SK-N-SH (cell line): Measurements from ENCODE around the gene MADCAM1. TPM values are rescaled to one million over a fixed set of nuclear protein-coding genes. Genes with fewer than 3 reads are reported as not detected.

Experiments
- CTCF ChIA-PET: fragments of 300-600, 350-600 bp; formaldehyde crosslinking; extraction: SDS; loops from one replicate; lab custom pipeline; 2021; lab: Yijun Ruan, JAX
- POLR2A ChIA-PET: fragments of 350-600 bp; sonication (Branson Sonifier 250); formaldehyde crosslinking; extraction: SDS; loops from one replicate; lab custom pipeline; 2020; ENCODE audit warnings: antibody characterized with exemption, inconsistent platforms; lab: Yijun Ruan, JAX
- DNase-seq: peaks from one replicate; pipeline ENCODE4 v3.0.0; 2012
- H2AFZ ChIP-seq: fragments of 200-600 bp; sonication (generic); 2 replicates; pipeline ENCODE4 v1.8.1; 2016; ENCODE audit warnings: antibody characterized with exemption, mild to moderate bottlenecking, low read depth
- H3F3A ChIP-seq: fragments of 200-600 bp; sonication (generic); replicated peaks from 2 replicates; pipeline ENCODE3; 2016; ENCODE audit warnings: antibody characterized with exemption, mild to moderate bottlenecking; ENCODE audit not compliant: insufficient read depth
- H3K27ac ChIP-seq, 2 experiments: fragments of 200-500 bp in 1 of 2; fragments of 200-600 bp in 1 of 2; sonication (Bioruptor generic) in 1 of 2; sonication (generic), shearing (Covaris generic) in 1 of 2; 2 replicates each; pipeline versions ENCODE4 v1.5.1 to v1.6.1; 2014 to 2016; ENCODE audit warnings: low read depth in 2 of 2, inconsistent platforms in 1 of 2, low read length in 1 of 2, mild to moderate bottlenecking in 1 of 2, mixed read lengths in 1 of 2
- H3K27me3 ChIP-seq: fragments of 200-600 bp; sonication (generic), shearing (Covaris generic); 2 replicates; pipeline ENCODE4 v1.6.1; 2016; ENCODE audit warnings: mixed run types; ENCODE audit not compliant: insufficient read depth
- H3K36me3 ChIP-seq, 2 experiments: fragments of 200-500 bp in 1 of 2; fragments of 200-600 bp in 1 of 2; sonication (Bioruptor generic) in 1 of 2; sonication (generic) in 1 of 2; replicated peaks in 1 of 2; 2 replicates each; pipeline versions ENCODE3 to v1.5.1; 2014 to 2016; ENCODE audit warnings: low read length in 1 of 2, mild to moderate bottlenecking in 1 of 2; ENCODE audit not compliant: insufficient read depth in 2 of 2, control insufficient read depth in 1 of 2
- H3K4me1 ChIP-seq, 2 experiments: fragments of 200-500 bp in 1 of 2; fragments of 200-600 bp in 1 of 2; sonication (Bioruptor generic) in 1 of 2; sonication (generic), shearing (Covaris generic) in 1 of 2; 2 replicates each; pipeline versions ENCODE4 v1.5.1 to v1.6.1; 2014 to 2016; ENCODE audit warnings: low read depth in 1 of 2, low read length in 1 of 2, mixed run types in 1 of 2; ENCODE audit not compliant: insufficient read depth in 2 of 2, control insufficient read depth in 1 of 2
- H3K4me2 ChIP-seq: fragments of 200-600 bp; sonication (generic), shearing (Covaris generic); 2 replicates; pipeline ENCODE4 v1.6.1; 2017; ENCODE audit warnings: mixed run types
- H3K4me3 ChIP-seq, 2 experiments: fragments of 200-500 bp in 1 of 2; fragments of 200-600 bp in 1 of 2; sonication (Bioruptor generic) in 1 of 2; sonication (generic), shearing (Covaris generic) in 1 of 2; 2 replicates each; pipeline versions ENCODE4 v1.5.1 to v1.8.1; 2014 to 2016; ENCODE audit warnings: low read depth in 2 of 2, inconsistent platforms in 1 of 2, low read length in 1 of 2, mild to moderate bottlenecking in 1 of 2, mixed read lengths in 1 of 2, moderate library complexity in 1 of 2
- H3K79me2 ChIP-seq: fragments of 200-600 bp; sonication (generic); 2 replicates; pipeline ENCODE4 v1.8.1; 2017; ENCODE audit warnings: mild to moderate bottlenecking; ENCODE audit not compliant: insufficient read depth
- H3K9ac ChIP-seq: fragments of 200-600 bp; sonication (generic); 2 replicates; pipeline ENCODE4 v1.6.1; 2017; ENCODE audit warnings: mixed run types
- H3K9me2 ChIP-seq: fragments of 200-600 bp; sonication (generic); 2 replicates; pipeline ENCODE4 v1.6.1; 2017; ENCODE audit warnings: mixed run types
- H3K9me3 ChIP-seq: fragments of 200-600 bp; sonication (generic); 2 replicates; pipeline ENCODE4 v1.6.1; 2017; ENCODE audit warnings: mixed run types, mild to moderate bottlenecking, moderate library complexity
- H4K20me1 ChIP-seq: fragments of 200-600 bp; sonication (generic); 2 replicates; pipeline ENCODE4 v1.6.1; 2017; ENCODE audit warnings: mild to moderate bottlenecking, mixed run types; ENCODE audit not compliant: insufficient read depth
- ELF1 ChIP-seq: IDR thresholded peaks from 2 replicates; pipeline ENCODE4 v1.4.0; 2012
- EZH2phosphoT487 ChIP-seq: fragments of 200-600 bp; sonication (generic); IDR thresholded peaks from 2 replicates; pipeline ENCODE4 v1.6.1; 2017; ENCODE audit warnings: low read depth, mixed run types, mild to moderate bottlenecking, antibody characterized with exemption, moderate library complexity, borderline replicate concordance
- GABPA ChIP-seq: IDR thresholded peaks from 2 replicates; pipeline ENCODE4 v1.4.0; 2012; ENCODE audit warnings: low read depth, mild to moderate bottlenecking
- GATA2 ChIP-seq: sonication (generic); formaldehyde crosslinking; IDR thresholded peaks from 2 replicates; pipeline ENCODE4 v1.5.0; 2020; ENCODE audit warnings: mild to moderate bottlenecking, missing genetic modification reagents
- MEF2A ChIP-seq: IDR thresholded peaks from 2 replicates; pipeline ENCODE4 v1.4.0; 2012; ENCODE audit warnings: low read depth, borderline replicate concordance
- MXI1 ChIP-seq: IDR thresholded peaks from 2 replicates; pipeline ENCODE4 v1.6.1; 2012; ENCODE audit warnings: mild to moderate bottlenecking, low read depth, low read length, improper control_type of control experiment
- NFIC ChIP-seq: IDR thresholded peaks from 2 replicates; pipeline ENCODE4 v1.4.0; 2012; ENCODE audit warnings: borderline replicate concordance
- NRF1 ChIP-seq: IDR thresholded peaks from 2 replicates; pipeline ENCODE4 v1.6.1; 2012; ENCODE audit warnings: low read depth, mild to moderate bottlenecking, low read length
- POLR2AphosphoS5 ChIP-seq: IDR thresholded peaks from 2 replicates; pipeline ENCODE4 v1.6.1; 2012; ENCODE audit warnings: low read depth, low read length
- RCOR1 ChIP-seq: fragments of 150-350 bp; IDR thresholded peaks from 2 replicates; pipeline ENCODE4 v1.6.1; 2017; ENCODE audit warnings: antibody characterized with exemption, low read length
- SIN3A ChIP-seq: IDR thresholded peaks from 2 replicates; pipeline ENCODE4 v1.6.1; 2012; ENCODE audit warnings: low read depth, mild to moderate bottlenecking, low read length, moderate library complexity, borderline replicate concordance
- SMC3 ChIP-seq: IDR thresholded peaks from 2 replicates; pipeline ENCODE4 v1.6.1; 2012; ENCODE audit warnings: low read depth, low read length, improper control_type of control experiment
- TEAD4 ChIP-seq: IDR thresholded peaks from 2 replicates; pipeline ENCODE4 v1.4.0; 2012; ENCODE audit warnings: mild to moderate bottlenecking, borderline replicate concordance; ENCODE audit not compliant: insufficient read depth
- YY1 ChIP-seq: IDR thresholded peaks from 2 replicates; pipeline ENCODE4 v1.4.0; 2012; ENCODE audit warnings: low read depth, mild to moderate bottlenecking
- WGBS: methylation state at CpG from one replicate; pipeline ENCODE4 v1.1.6; 2017; ENCODE audit warnings: low lambda C conversion rate; 5-methylcytosine and 5-hydroxymethylcytosine counted together
- polyA plus RNA-seq, 3 experiments: library from polyadenylated mRNA; depleted of rRNA; stranded (reverse); fragments of >200 nt; gene quantifications; 2 replicates each; pipeline ENCODE4 v1.2.3, GENCODE V29; 2012
- TF ChIP-seq, protein P1 (sequence below): fragments of 200-600 bp; sonication (generic); IDR thresholded peaks from 2 replicates; pipeline ENCODE4 v1.6.1; 2017; ENCODE audit warnings: antibody characterized with exemption, mild to moderate bottlenecking, moderate library complexity
- TF ChIP-seq, protein P2 (sequence below): IDR thresholded peaks from 2 replicates; pipeline ENCODE4 v1.6.1; 2012; ENCODE audit warnings: mild to moderate bottlenecking, low read depth, low read length, moderate library complexity
- TF ChIP-seq, protein P3 (sequence below): fragments of 150-350 bp; IDR thresholded peaks from 2 replicates; pipeline ENCODE4 v1.6.1; 2016; ENCODE audit warnings: mild to moderate bottlenecking, low read depth, low read length

Gene MADCAM1
- polyA plus RNA-seq, 1 of the 3 experiments (the other 2 are of a cell fraction): 0.81 TPM

DNA sequence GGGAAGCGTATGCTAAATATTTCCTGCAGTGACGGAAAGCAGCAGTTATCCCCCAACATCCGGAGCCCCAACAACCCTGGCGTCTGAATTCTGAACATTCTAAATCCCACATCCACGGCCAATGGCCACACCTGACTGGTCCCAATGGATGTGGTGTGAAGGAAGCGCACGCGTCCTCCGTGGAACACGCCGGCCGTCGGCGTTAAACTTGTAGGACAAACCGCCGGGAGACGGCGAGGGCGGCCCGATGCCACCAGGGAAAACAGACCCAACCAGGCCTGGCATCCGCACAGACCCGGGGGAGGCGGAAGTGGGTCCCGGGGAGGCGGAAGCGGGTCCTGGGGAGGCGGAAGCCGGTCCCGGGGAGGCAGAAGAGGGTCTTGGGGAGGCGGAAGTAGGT, 38.6 kb upstream of the MADCAM1 start (continued):
- TF ChIP-seq, protein P1, sequence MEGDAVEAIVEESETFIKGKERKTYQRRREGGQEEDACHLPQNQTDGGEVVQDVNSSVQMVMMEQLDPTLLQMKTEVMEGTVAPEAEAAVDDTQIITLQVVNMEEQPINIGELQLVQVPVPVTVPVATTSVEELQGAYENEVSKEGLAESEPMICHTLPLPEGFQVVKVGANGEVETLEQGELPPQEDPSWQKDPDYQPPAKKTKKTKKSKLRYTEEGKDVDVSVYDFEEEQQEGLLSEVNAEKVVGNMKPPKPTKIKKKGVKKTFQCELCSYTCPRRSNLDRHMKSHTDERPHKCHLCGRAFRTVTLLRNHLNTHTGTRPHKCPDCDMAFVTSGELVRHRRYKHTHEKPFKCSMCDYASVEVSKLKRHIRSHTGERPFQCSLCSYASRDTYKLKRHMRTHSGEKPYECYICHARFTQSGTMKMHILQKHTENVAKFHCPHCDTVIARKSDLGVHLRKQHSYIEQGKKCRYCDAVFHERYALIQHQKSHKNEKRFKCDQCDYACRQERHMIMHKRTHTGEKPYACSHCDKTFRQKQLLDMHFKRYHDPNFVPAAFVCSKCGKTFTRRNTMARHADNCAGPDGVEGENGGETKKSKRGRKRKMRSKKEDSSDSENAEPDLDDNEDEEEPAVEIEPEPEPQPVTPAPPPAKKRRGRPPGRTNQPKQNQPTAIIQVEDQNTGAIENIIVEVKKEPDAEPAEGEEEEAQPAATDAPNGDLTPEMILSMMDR: no peak
- TF ChIP-seq NRF1 (no peak), SMC3 (no peak)

DNA sequence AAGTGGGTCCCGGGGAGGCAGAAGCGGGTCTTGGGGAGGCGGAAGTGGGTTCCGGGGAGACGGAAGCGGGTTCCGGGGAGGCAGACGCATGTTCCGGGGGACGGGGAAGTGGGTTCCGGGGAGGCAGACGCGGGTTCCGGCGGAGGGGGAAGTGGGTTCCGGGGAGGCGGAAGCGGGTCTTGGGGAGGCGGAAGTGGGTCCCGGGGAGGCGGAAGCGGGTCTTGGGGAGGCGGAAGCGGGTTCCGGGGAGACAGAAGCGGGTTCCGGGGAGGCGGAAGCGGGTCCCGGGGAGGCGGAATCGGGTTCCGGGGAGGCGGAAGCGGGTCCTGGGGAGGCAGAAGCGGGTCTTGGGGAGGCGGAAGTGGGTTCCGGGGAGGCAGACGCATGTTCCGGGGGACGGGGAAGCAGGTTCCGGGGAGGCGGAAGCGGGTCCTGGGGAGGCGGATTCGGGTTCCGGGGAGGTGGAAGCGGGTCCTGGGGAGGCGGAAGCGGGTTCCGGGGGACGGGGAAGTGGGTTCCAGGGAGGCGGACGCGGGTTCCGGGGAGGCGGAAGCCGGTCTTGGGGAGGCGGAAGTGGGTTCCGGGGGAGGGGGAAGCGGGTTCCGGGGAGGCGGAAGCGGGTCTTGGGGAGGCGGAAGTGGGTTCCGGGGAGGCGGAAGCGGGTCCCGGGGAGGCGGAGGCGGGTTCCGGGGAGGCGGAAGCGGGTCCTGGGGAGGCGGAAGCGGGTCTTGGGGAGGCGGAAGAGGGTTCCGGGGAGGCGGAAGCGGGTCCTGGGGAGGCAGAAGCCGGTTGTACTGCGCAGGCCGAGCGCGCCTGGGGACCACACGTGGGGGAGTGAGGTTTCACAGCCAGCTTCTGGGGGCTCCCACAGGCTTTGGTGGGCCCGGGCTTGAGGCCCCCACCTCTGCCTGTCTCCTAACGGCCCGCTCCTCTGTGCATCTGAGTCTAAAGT, 37.9 kb upstream of the MADCAM1 start:
- POLR2A ChIA-PET: no interaction called here
- CTCF ChIA-PET: no interaction called here
- Histone ChIP-seq H3K36me3 (no peaks in the 10 kb centered on the region), H3F3A (no peaks in the 10 kb centered on the region), H3K79me2 (no peaks in the 10 kb centered on the region), H3K9me3 (no peaks in the 10 kb centered on the region), H2AFZ (no peak overlapping the region), H3K27me3 (peaks cover 12% of the 10 kb centered on the region; the same call in 1 of the 2 replicates), H3K27ac (no peak overlapping the region), H4K20me1 (no peaks in the 10 kb centered on the region), H3K9me2 (no peaks in the 10 kb centered on the region), H3K9ac (no peak overlapping the region), H3K4me2 (no peak overlapping the region), H3K4me1 (peaks cover 0 to 9% of the 10 kb centered on the region in 2 experiments; a peak in 1 of 4 replicates), H3K4me3 (no peak overlapping the region)
- WGBS: 96% methylated on average over 83 of the region's 89 CpGs
- no peak for TF ChIP-seq NFIC
- TF ChIP-seq YY1: no peak
- TF ChIP-seq GATA2 (CRISPR knock-in tag): no peak
- no peak for TF ChIP-seq SIN3A
- TF ChIP-seq EZH2phosphoT487: no peak
- no peak for TF ChIP-seq SMC3
- no peak for TF ChIP-seq GABPA
- TF ChIP-seq MEF2A: no peak
- TF ChIP-seq POLR2AphosphoS5: no peak
- TF ChIP-seq, protein P2, sequence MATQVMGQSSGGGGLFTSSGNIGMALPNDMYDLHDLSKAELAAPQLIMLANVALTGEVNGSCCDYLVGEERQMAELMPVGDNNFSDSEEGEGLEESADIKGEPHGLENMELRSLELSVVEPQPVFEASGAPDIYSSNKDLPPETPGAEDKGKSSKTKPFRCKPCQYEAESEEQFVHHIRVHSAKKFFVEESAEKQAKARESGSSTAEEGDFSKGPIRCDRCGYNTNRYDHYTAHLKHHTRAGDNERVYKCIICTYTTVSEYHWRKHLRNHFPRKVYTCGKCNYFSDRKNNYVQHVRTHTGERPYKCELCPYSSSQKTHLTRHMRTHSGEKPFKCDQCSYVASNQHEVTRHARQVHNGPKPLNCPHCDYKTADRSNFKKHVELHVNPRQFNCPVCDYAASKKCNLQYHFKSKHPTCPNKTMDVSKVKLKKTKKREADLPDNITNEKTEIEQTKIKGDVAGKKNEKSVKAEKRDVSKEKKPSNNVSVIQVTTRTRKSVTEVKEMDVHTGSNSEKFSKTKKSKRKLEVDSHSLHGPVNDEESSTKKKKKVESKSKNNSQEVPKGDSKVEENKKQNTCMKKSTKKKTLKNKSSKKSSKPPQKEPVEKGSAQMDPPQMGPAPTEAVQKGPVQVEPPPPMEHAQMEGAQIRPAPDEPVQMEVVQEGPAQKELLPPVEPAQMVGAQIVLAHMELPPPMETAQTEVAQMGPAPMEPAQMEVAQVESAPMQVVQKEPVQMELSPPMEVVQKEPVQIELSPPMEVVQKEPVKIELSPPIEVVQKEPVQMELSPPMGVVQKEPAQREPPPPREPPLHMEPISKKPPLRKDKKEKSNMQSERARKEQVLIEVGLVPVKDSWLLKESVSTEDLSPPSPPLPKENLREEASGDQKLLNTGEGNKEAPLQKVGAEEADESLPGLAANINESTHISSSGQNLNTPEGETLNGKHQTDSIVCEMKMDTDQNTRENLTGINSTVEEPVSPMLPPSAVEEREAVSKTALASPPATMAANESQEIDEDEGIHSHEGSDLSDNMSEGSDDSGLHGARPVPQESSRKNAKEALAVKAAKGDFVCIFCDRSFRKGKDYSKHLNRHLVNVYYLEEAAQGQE: no peak
- TF ChIP-seq, protein P3, sequence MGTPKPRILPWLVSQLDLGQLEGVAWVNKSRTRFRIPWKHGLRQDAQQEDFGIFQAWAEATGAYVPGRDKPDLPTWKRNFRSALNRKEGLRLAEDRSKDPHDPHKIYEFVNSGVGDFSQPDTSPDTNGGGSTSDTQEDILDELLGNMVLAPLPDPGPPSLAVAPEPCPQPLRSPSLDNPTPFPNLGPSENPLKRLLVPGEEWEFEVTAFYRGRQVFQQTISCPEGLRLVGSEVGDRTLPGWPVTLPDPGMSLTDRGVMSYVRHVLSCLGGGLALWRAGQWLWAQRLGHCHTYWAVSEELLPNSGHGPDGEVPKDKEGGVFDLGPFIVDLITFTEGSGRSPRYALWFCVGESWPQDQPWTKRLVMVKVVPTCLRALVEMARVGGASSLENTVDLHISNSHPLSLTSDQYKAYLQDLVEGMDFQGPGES: no peak
- TF ChIP-seq RCOR1: no peak
- no peak for TF ChIP-seq ELF1
- no peak for TF ChIP-seq TEAD4
- no peak for TF ChIP-seq MXI1
- no peak for DNase-seq
